RWPE1 (cell line): Measurements from ENCODE around the gene KCNQ2.

Experiments used
- CTCF ChIA-PET: fragments of 350-600 bp; sonication (Branson Sonifier 250); formaldehyde crosslinking; extraction: SDS; loops from one replicate; lab custom pipeline; 2021; lab: Yijun Ruan, JAX
- POLR2A ChIA-PET: fragments of 400-600 bp; formaldehyde crosslinking; extraction: SDS; loops from one replicate; lab custom pipeline; 2020; ENCODE audit warnings: antibody characterized with exemption; ENCODE audit not compliant: low non-redundant PET; lab: Yijun Ruan, JAX
- DNase-seq: peaks from one replicate; pipeline ENCODE4 v3.0.0; 2012; ENCODE audit warnings: low spot score
- H3K27ac ChIP-seq: fragments of 450-650 bp; 2 replicates; pipeline ENCODE4 v1.5.1; 2017
- CTCF ChIP-seq: fragments of 450-650 bp; conservative IDR thresholded peaks from 2 replicates; pipeline ENCODE4 v1.5.1; 2017; ENCODE audit warnings: low read depth, mild to moderate bottlenecking

KCNQ2 gene

GRCh38 chr20:63508072-63508768, 35.8 kb upstream of the KCNQ2 start:
- CTCF ChIA-PET: interaction anchor here (0.6 to 2.1 kb wide), 5 partner anchors 11 to 886 kb away, joined by 3 to 9 read pairs (median 3); partner anchors contain the start of gene PPDPF
- POLR2A ChIA-PET: interaction anchor here (1.2 kb wide), 1 partner anchor 12 kb away, joined by 9 read pairs; the partner anchor contains the start of gene PPDPF
- no peak overlapping the region for H3K27ac ChIP-seq
- no peak for DNase-seq
- TF ChIP-seq CTCF: no peak

- CTCF ChIA-PET: interaction anchor here (0.6 to 2.1 kb wide), 4 partner anchors 11 to 191 kb away, joined by 3 to 9 read pairs (median 3); partner anchors contain the start of gene PPDPF
- no peak for DNase-seq
- no peak overlapping the region for H3K27ac ChIP-seq
- TF ChIP-seq CTCF: no peak
- POLR2A ChIA-PET: no interaction called here
Measured at GRCh38 chr20:63507083-63507743, 34.8 kb upstream of the KCNQ2 start.

- no peak overlapping the region for H3K27ac ChIP-seq
- DNase-seq: no peak
- TF ChIP-seq CTCF: no peak
- CTCF ChIA-PET: interaction anchor here (0.7 to 2.0 kb wide), 3 partner anchors 10 to 327 kb away, joined by 3 to 10 read pairs (median 3); no protein-coding TSS in a partner anchor
- POLR2A ChIA-PET: interaction anchor here (0.6 kb wide), 1 partner anchor 17 kb away, joined by 4 read pairs; no protein-coding TSS in a partner anchor
Measured at GRCh38 chr20:63505723-63506122, 33.3 kb upstream of the KCNQ2 start.

GRCh38 chr20:63505281-63505680, 32.8 kb upstream of the KCNQ2 start:
- H3K27ac ChIP-seq: no peak overlapping the region
- TF ChIP-seq CTCF: no peak
- CTCF ChIA-PET: interaction anchor here (0.6 to 2.0 kb wide), 4 partner anchors 9 to 327 kb away, joined by 3 to 10 read pairs (median 3); no protein-coding TSS in a partner anchor
- POLR2A ChIA-PET: no interaction called here
- no peak for DNase-seq

- ChIA-PET CTCF (interaction anchor here (0.6 to 2.0 kb wide), 2 partner anchors 9 to 32 kb away, joined by 3 to 10 read pairs; no protein-coding TSS in a partner anchor), POLR2A (no interaction called here)
- no peak for DNase-seq
- H3K27ac ChIP-seq: no peak overlapping the region
- no peak for TF ChIP-seq CTCF
Measured at GRCh38 chr20:63504642-63505041, 32.2 kb upstream of the KCNQ2 start.

- CTCF ChIA-PET: interaction anchor here (0.6 to 1.0 kb wide), 4 partner anchors 14 to 628 kb away, joined by 3 to 4 read pairs (median 4); no protein-coding TSS in a partner anchor
- no peak for DNase-seq
- no peak overlapping the region for H3K27ac ChIP-seq
- POLR2A ChIA-PET: no interaction called here
- TF ChIP-seq CTCF: no peak
Measured at GRCh38 chr20:63503524-63503923, 31.1 kb upstream of the KCNQ2 start.
